Bronchial epithelial cell (primary cell): ENCODE results near the gene TEN1. TPM values are rescaled to one million over a fixed set of nuclear protein-coding genes. Genes with fewer than 3 reads are reported as not detected.

Experiments used
- DNase-seq: peaks from one replicate; pipeline ENCODE4 v3.0.0-alpha.2; 2010; ENCODE audit warnings: low read depth
- FAIRE-seq: peaks from 2 replicates; lab custom pipeline; 2011; peaks lifted over from hg19 to GRCh38; lab: Jason Lieb, UNC
- H3K27me3 ChIP-seq: 2 replicates; pipeline ENCODE4 v1.5.1; 2011; ENCODE audit warnings: low read length; ENCODE audit not compliant: control insufficient read depth, insufficient read depth
- H3K36me3 ChIP-seq: 2 replicates; pipeline ENCODE4 v1.5.1; 2011; ENCODE audit warnings: low read length; ENCODE audit not compliant: control insufficient read depth, insufficient read depth
- H3K4me3 ChIP-seq: 2 replicates; pipeline ENCODE4 v1.5.1; 2011; ENCODE audit warnings: mild to moderate bottlenecking, low read depth, low read length, control low read depth
- CTCF ChIP-seq: IDR thresholded peaks from 2 replicates; pipeline ENCODE4 v1.5.1; 2011; ENCODE audit warnings: mild to moderate bottlenecking, moderate library complexity, low read length, control low read depth, inconsistent platforms; ENCODE audit not compliant: insufficient read depth, severe bottlenecking
- total RNA-seq: library from RNA; depleted of rRNA; stranded (reverse); fragments of >200 nt; gene quantifications from 2 replicates; pipeline ENCODE4 v1.2.1, GENCODE V29; 2014

Gene TEN1
- total RNA-seq, 1 donor from 2014 or later: 24.5 TPM

GRCh38 chr17:76048711-76049110 lies 69.7 kb downstream of the TEN1 start:
- DNase-seq (no peak), FAIRE-seq (no peak)
- H3K27me3 ChIP-seq: no peaks in the 10 kb centered on the region
- TF ChIP-seq CTCF: no peak
- H3K36me3 ChIP-seq: peaks cover 23% of the 10 kb centered on the region
- no peak overlapping the region for H3K4me3 ChIP-seq

GRCh38 chr17:76049239-76049638 lies 70.2 kb downstream of the TEN1 start:
- FAIRE-seq: no peak
- no peak for DNase-seq
- no peak for TF ChIP-seq CTCF
- Histone ChIP-seq H3K4me3 (no peak overlapping the region), H3K27me3 (no peaks in the 10 kb centered on the region), H3K36me3 (peaks cover 19% of the 10 kb centered on the region)

GRCh38 chr17:76049836-76050537 lies 70.9 kb downstream of the TEN1 start:
- H3K4me3 ChIP-seq: no peak overlapping the region
- FAIRE-seq: no peak

More at GRCh38 chr17:76049836-76050537, 70.9 kb downstream of the TEN1 start:
- TF ChIP-seq CTCF: no peak
- peaks cover 16% of the 10 kb centered on the region for H3K36me3 ChIP-seq
- DNase-seq: no peak
- H3K27me3 ChIP-seq: no peaks in the 10 kb centered on the region

Other genes starting within 250 kb of the TEN1 start
- gene GALK1, start 214.0 kb upstream of the TEN1 start, total RNA-seq: 13.4 and 32.8 TPM in 2 replicates
- gene UNK, start 194.4 kb upstream of the TEN1 start, total RNA-seq: 10.8 and 11.4 TPM in 2 replicates
- gene UNC13D, start 134.8 kb upstream of the TEN1 start, total RNA-seq: 4.7 and 17.0 TPM in 2 replicates
- 17.9 and 20.2 TPM in 2 replicates for gene WBP2, start 123.9 kb upstream of the TEN1 start, total RNA-seq
- 10.5 and 14.6 TPM in 2 replicates for gene TRIM47, start 100.7 kb upstream of the TEN1 start, total RNA-seq
- gene TRIM65, start 82.3 kb upstream of the TEN1 start, total RNA-seq: 13.2 and 21.1 TPM in 2 replicates
- gene MRPL38, start 74.4 kb upstream of the TEN1 start, total RNA-seq: 27.4 and 31.7 TPM in 2 replicates
- 10.5 and 16.0 TPM in 2 replicates for gene FBF1, start 38.2 kb upstream of the TEN1 start, total RNA-seq
- gene ACOX1, start 74 bp upstream of the TEN1 start, total RNA-seq: 39.8 and 49.5 TPM in 2 replicates
- 0.64 and 1.3 TPM in 2 replicates for gene CDK3, start 21.6 kb downstream of the TEN1 start, total RNA-seq
- 27.1 and 93.3 TPM in 2 replicates for gene EVPL, start 48.1 kb downstream of the TEN1 start, total RNA-seq
- gene SRP68, start 93.3 kb downstream of the TEN1 start, total RNA-seq: 42.9 and 54.8 TPM in 2 replicates
- gene GALR2, start 95.5 kb downstream of the TEN1 start, total RNA-seq: not detected in 2 replicates
- gene ZACN, start 99.9 kb downstream of the TEN1 start, total RNA-seq: not detected in 2 replicates
- 41.9 and 49.5 TPM in 2 replicates for gene EXOC7, start 124.5 kb downstream of the TEN1 start, total RNA-seq
- gene FOXJ1, start 162.0 kb downstream of the TEN1 start, total RNA-seq: not detected in 2 replicates